KOPT-K1 (cell line): ENCODE data around the gene RAD54L.
"Not testable (repeated sequence)": the region's sequence is repeated elsewhere in the genome, so short reads cannot be mapped to it uniquely, and the experiment has no call there.

Source experiments
- H3K27ac ChIP-seq: fragments of 200-600 bp; sonication (generic); 2 replicates; pipeline ENCODE4 v1.5.1; 2016; ENCODE audit warnings: antibody characterized with exemption, mild to moderate bottlenecking, low read depth, low read length; ENCODE audit not compliant: poor library complexity, severe bottlenecking
- H3K36me3 ChIP-seq: fragments of 200-600 bp; sonication (generic); 2 replicates; pipeline ENCODE4 v1.5.1; 2017; ENCODE audit warnings: antibody characterized with exemption, mild to moderate bottlenecking, low read length, moderate library complexity; ENCODE audit not compliant: insufficient read depth
- H3K9me3 ChIP-seq: fragments of 200-600 bp; sonication (generic); 2 replicates; pipeline ENCODE4 v1.5.1; 2017; ENCODE audit warnings: antibody characterized with exemption, low read length, mild to moderate bottlenecking; ENCODE audit not compliant: insufficient read depth, poor library complexity, severe bottlenecking

The RAD54L gene

GRCh38 chr1:46221749-46222148 is 25.8 kb upstream of the RAD54L start:
- Histone ChIP-seq H3K36me3 (no peaks in the 10 kb centered on the region), H3K27ac (no peak overlapping the region), H3K9me3 (no peaks in the 10 kb centered on the region)

- not testable (repeated sequence) for H3K27ac ChIP-seq, H3K36me3 ChIP-seq, H3K9me3 ChIP-seq
Observed at GRCh38 chr1:46223055-46223454, 24.5 kb upstream of the RAD54L start.

- Histone ChIP-seq H3K27ac (no peak overlapping the region), H3K9me3 (no peaks in the 10 kb centered on the region), H3K36me3 (no peaks in the 10 kb centered on the region)
Observed at GRCh38 chr1:46223472-46223943, 24.1 kb upstream of the RAD54L start.

GRCh38 chr1:46224966-46225365 is 22.6 kb upstream of the RAD54L start:
- Histone ChIP-seq H3K9me3 (no peaks in the 10 kb centered on the region), H3K27ac (no peak overlapping the region), H3K36me3 (no peaks in the 10 kb centered on the region)

GRCh38 chr1:46231231-46231630 is 16.3 kb upstream of the RAD54L start:
- H3K36me3 ChIP-seq, H3K9me3 ChIP-seq, H3K27ac ChIP-seq: not testable (repeated sequence)

GRCh38 chr1:46236882-46237281 is 10.7 kb upstream of the RAD54L start:
- no peak overlapping the region for H3K27ac ChIP-seq
- H3K9me3 ChIP-seq: peaks cover 17% of the 10 kb centered on the region
- H3K36me3 ChIP-seq: no peaks in the 10 kb centered on the region

- H3K9me3 ChIP-seq: peaks cover 17% of the 10 kb centered on the region
- H3K36me3 ChIP-seq, H3K27ac ChIP-seq: not testable (repeated sequence)
Observed at GRCh38 chr1:46238865-46239264, 8.7 kb upstream of the RAD54L start.

GRCh38 chr1:46241733-46242132 is 5.8 kb upstream of the RAD54L start:
- not testable (repeated sequence) for H3K36me3 ChIP-seq, H3K27ac ChIP-seq
- peaks cover 17% of the 10 kb centered on the region for H3K9me3 ChIP-seq

GRCh38 chr1:46242918-46243317 is 4.6 kb upstream of the RAD54L start:
- no peak overlapping the region for H3K27ac ChIP-seq
- peaks cover 10% of the 10 kb centered on the region for H3K9me3 ChIP-seq
- no peaks in the 10 kb centered on the region for H3K36me3 ChIP-seq

GRCh38 chr1:46243831-46244230 is 3.7 kb upstream of the RAD54L start:
- not testable (repeated sequence) for H3K27ac ChIP-seq, H3K36me3 ChIP-seq, H3K9me3 ChIP-seq

- H3K27ac ChIP-seq: peak overlapping the region; percentile 18
- peaks cover 10% of the 10 kb centered on the region for H3K36me3 ChIP-seq
- H3K9me3 ChIP-seq: no peaks in the 10 kb centered on the region
Observed at GRCh38 chr1:46244656-46245371, 2.7 kb upstream of the RAD54L start.

GRCh38 chr1:46246136-46246535 is 1.4 kb upstream of the RAD54L start:
- not testable (repeated sequence) for H3K9me3 ChIP-seq
- Histone ChIP-seq H3K27ac (peak overlapping the region; percentile 88), H3K36me3 (peaks cover 23% of the 10 kb centered on the region)

GRCh38 chr1:46246548-46247435 is 771 bp upstream of the RAD54L start:
- Histone ChIP-seq H3K36me3 (peaks cover 29% of the 10 kb centered on the region), H3K27ac (peak overlapping the region; percentile 88), H3K9me3 (no peaks in the 10 kb centered on the region)

- peak overlapping the region; percentile 86 for H3K27ac ChIP-seq
- H3K36me3 ChIP-seq: peaks cover 45% of the 10 kb centered on the region
- no peaks in the 10 kb centered on the region for H3K9me3 ChIP-seq
Observed at GRCh38 chr1:46248122-46248920, 758 bp downstream of the RAD54L start.

GRCh38 chr1:46254668-46255067 is 7.1 kb downstream of the RAD54L start:
- Histone ChIP-seq H3K36me3 (peaks cover 99% of the 10 kb centered on the region), H3K27ac (no peak overlapping the region), H3K9me3 (no peaks in the 10 kb centered on the region)
